ENCODE measurements around the gene DDX56. TPM values are rescaled to one million over a fixed set of nuclear protein-coding genes. Genes with fewer than 3 reads are reported as not detected.

Gene DDX56
- total and polyA plus RNA-seq, 9 of the 15 experiments (the other 6 are each of a cell fraction or from before 2014, with no cell fraction given) = 33.0 to 145 (median 102) TPM

DNA sequence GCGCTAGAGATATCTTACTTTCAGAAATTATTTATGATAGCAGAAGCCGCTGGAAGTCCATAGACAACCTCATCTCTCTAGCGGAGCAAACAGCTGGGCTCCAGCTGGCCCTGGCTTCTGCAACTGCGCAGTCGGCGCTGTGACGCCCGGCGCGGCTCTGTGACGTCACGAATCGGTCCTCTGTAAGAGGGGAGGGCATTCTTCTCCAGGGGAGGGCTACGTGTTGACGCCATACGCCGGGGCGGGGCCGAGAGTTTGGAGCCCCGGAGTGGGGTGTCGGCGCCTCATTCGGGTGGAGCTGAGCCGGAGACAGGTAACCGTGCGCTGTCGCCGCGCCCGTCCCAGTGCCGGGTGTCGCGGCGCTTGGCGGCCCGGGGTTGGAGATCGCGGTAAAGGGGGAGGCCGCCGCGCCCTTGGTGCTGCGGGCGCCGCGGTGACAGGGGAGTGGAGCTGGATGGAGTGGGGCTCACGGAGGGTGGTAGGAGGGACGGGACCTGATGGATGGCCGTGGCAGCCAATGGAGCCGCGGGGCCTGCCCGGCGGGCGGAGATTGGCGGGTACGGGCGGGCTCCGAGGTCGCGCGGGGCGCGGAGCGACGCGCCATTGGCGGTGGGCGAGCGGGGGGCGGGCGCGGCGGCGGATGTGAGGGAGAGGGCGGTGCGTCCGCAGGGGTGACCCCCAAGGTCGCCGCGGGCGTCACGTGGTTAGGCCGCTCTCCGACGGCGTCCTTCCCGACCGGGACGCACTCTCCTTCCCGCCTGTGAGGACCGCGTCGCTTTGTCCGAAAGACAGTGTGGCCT is 32.8 kb upstream of the DDX56 start, which contains the start of gene OGDH (continued):
- TF ChIP-seq, protein P1, sequence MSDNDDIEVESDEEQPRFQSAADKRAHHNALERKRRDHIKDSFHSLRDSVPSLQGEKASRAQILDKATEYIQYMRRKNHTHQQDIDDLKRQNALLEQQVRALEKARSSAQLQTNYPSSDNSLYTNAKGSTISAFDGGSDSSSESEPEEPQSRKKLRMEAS (CRISPR knock-in tag; IDR thresholded peaks at IDR 0.05) = peak; percentile 94
- TF ChIP-seq NBN (IDR thresholded peaks at IDR 0.05; ENCODE audit: low read depth) (peak; percentile 100), SNIP1 (IDR thresholded peaks at IDR 0.05; ENCODE audit: low read depth) (no peak), ZNF146 (CRISPR knock-in tag; IDR thresholded peaks at IDR 0.05; ENCODE audit: unreplicated experiment) (no peak), ZBTB17 (CRISPR knock-in tag; IDR thresholded peaks at IDR 0.05) (peak; percentile 80), RCOR1 (IDR thresholded peaks at IDR 0.05; ENCODE audit: borderline replicate concordance in 1 of 2, low read depth in 2 of 2, low read length in 2 of 2) (0 out of 4 replicates have a peak, but pooled peaks of 1 of the 2 experiments have one; percentile 39), HCFC1 (IDR thresholded peaks at IDR 0.05; ENCODE audit: low read depth, low read length) (peak; percentile 79), KDM5B (IDR thresholded peaks at IDR 0.05; ENCODE audit: insufficient replicate concordance, low read depth, low read length) (peak; percentile 91), TCFL5 (CRISPR knock-in tag; conservative IDR thresholded peaks at IDR 0.05) (no peak), SLC30A9 (CRISPR knock-in tag; IDR thresholded peaks at IDR 0.05) (no peak), SAFB2 (IDR thresholded peaks at IDR 0.05; ENCODE audit: borderline replicate concordance, low read depth, low read length, severe bottlenecking) (no peak), CBFA2T2 (conservative IDR thresholded peaks at IDR 0.05) (peak; percentile 70), ESRRA (IDR thresholded peaks at IDR 0.05; ENCODE audit: borderline replicate concordance, low read depth) (peak; percentile 100), DPF2 (IDR thresholded peaks at IDR 0.05) (no peak), MEIS2 (IDR thresholded peaks at IDR 0.05; ENCODE audit: partially characterized antibody) (peak; percentile 53), CC2D1A (IDR thresholded peaks at IDR 0.05) (no peak), SOX6 (IDR thresholded peaks at IDR 0.05) (no peak), ZBTB8A (IDR thresholded peaks at IDR 0.05; ENCODE audit: partially characterized antibody) (no peak)
- TF ChIP-seq, protein P2, sequence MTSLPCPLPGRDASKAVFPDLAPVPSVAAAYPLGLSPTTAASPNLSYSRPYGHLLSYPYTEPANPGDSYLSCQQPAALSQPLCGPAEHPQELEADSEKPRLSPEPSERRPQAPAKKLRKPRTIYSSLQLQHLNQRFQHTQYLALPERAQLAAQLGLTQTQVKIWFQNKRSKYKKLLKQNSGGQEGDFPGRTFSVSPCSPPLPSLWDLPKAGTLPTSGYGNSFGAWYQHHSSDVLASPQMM (CRISPR knock-in tag; IDR thresholded peaks at IDR 0.05) = no peak
- TF ChIP-seq, protein P3, sequence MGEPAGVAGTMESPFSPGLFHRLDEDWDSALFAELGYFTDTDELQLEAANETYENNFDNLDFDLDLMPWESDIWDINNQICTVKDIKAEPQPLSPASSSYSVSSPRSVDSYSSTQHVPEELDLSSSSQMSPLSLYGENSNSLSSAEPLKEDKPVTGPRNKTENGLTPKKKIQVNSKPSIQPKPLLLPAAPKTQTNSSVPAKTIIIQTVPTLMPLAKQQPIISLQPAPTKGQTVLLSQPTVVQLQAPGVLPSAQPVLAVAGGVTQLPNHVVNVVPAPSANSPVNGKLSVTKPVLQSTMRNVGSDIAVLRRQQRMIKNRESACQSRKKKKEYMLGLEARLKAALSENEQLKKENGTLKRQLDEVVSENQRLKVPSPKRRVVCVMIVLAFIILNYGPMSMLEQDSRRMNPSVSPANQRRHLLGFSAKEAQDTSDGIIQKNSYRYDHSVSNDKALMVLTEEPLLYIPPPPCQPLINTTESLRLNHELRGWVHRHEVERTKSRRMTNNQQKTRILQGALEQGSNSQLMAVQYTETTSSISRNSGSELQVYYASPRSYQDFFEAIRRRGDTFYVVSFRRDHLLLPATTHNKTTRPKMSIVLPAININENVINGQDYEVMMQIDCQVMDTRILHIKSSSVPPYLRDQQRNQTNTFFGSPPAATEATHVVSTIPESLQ (CRISPR knock-in tag; IDR thresholded peaks at IDR 0.05) = no peak; the same call in 1 of the 2 replicates
- TF ChIP-seq, protein P4, sequence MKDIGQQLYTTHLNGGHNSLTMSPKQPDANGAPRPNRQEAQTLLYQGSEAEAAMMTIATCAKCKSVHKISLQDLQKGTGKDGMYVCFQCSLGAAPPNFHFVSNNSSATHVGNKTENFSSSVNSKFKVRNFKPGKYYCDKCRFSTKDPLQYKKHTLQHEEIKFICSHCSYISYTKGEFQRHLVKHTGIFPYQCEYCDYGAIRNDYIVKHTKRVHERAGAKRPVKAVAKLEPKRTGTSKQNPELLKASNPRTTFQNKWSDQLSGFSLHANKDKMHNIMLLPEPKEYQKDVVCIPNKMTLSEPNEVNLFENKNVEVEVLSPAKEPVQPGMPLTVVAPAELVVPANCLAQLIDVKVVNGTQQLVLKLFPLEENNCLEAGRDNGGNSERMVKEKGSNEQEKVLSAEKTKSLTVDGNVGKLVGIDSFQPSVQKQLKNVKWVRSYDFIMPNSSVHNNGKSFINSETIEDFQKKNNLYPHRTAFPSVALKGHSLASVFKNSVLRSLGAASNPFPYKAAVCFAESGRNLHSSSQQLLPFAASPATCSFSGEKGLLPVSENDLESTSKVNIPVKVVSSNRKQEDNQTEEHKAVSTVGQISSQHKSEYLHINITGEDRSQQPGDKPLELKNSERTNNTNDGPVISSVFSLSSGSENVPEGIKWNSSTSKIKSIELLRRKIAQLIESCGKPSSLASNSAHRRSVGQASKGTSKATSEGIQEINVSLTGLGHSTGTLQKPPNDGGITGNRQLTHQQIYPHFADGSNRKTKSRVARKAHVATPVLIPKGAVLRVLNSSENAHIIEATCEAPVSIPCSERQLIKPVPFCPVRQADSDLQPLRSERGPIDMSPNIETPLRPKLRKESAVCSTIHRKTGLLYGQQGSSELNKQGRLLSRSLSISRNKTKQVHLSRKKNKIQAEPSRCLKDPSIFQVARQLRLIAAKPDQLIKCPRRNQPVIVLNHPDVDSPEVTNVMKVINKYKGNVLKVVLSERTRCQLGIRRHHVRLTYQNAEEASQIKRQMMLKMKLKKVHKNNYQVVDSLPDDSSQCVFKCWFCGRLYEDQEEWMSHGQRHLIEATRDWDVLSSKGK (CRISPR knock-in tag; IDR thresholded peaks at IDR 0.05) = no peak
- TF ChIP-seq, protein P5, sequence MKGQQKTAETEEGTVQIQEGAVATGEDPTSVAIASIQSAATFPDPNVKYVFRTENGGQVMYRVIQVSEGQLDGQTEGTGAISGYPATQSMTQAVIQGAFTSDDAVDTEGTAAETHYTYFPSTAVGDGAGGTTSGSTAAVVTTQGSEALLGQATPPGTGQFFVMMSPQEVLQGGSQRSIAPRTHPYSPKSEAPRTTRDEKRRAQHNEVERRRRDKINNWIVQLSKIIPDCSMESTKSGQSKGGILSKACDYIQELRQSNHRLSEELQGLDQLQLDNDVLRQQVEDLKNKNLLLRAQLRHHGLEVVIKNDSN (CRISPR knock-in tag; IDR thresholded peaks at IDR 0.05) = peak; percentile 94
